ENCODE measurements around the gene ASAP3. TPM values are rescaled to one million over a fixed set of nuclear protein-coding genes. Genes with fewer than 3 reads are reported as not detected.

Gene ASAP3
- total and polyA plus RNA-seq, 2 of the 13 experiments (the other 11 are each of a cell fraction or from before 2014, with no cell fraction given): 32.6 to 37.0 TPM

DNA sequence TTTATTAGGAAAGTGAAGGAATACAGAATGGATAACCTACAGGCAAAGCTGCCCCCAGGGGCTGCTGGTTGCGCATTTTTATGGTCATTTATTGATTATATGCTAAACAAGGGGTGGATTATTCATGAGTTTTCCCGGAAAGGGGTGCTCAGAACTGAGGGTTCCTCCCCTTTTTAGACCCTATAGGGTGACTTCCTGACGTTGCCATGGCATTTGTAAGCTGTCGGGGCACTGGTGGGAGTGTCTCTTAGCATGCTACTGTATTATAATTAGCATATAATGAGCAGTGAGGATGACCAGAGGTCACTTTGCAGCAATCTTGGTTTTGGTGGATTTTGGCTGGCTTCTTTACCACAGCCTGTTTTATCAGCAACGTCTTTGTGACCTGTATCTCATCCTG is 5.9 kb upstream of the ASAP3 start:
- in situ Hi-C loops (cut with HindIII; ENCODE audit: extremely low pct_ligation_motif_present, low pct_unique_long_range_greater_than_20kb) (no loop called here), intact Hi-C loops (cut with micrococcal nuclease; ENCODE audit: unreplicated experiment) (no loop called here)
- H3K4me1 ChIP-seq (ENCODE audit: insufficient read depth, low read length): peaks cover 29% of the 10 kb centered on the region
- H3K4me3 ChIP-seq (replicated peaks in 1 of 3; ENCODE audit: insufficient read depth in 1 of 3, low read depth in 2 of 3, low read length in 3 of 3): no peak overlapping the region
- no peak overlapping the region for H3K27ac ChIP-seq (ENCODE audit: extremely low read length, insufficient read depth, low read length)
- FAIRE-seq (no peak), DNase-seq (ENCODE audit: low spot score) (no peak), ATAC-seq (no peak)
- H3K79me2 ChIP-seq (ENCODE audit: insufficient read depth, low read length): no peaks in the 10 kb centered on the region
- no peak overlapping the region for H3K4me2 ChIP-seq (ENCODE audit: low read depth, low read length)
- H3K9ac ChIP-seq (ENCODE audit: insufficient read depth, low read depth, low read length): no peak overlapping the region
- H3K9me3 ChIP-seq (ENCODE audit: low read length): no peaks in the 10 kb centered on the region
- H4K20me1 ChIP-seq (ENCODE audit: insufficient read depth, low read length): no peaks in the 10 kb centered on the region
- POLR2A ChIA-PET: no interaction called here
- H3K27me3 ChIP-seq (ENCODE audit: control insufficient read depth in 1 of 2, insufficient read depth in 2 of 2, low read length in 2 of 2): peaks cover 1 to 3% of the 10 kb centered on the region in 2 experiments; a peak in 3 of 5 replicates
- no TSS peak for BruUV-seq (replicated peaks)
- 24% methylated on average over 4 of the region's 5 CpGs for WGBS (ENCODE audit: low lambda C conversion rate)
- no peaks in the 10 kb centered on the region for H3K36me3 ChIP-seq (replicated peaks in 1 of 2; ENCODE audit: control insufficient read depth in 1 of 2, insufficient read depth in 2 of 2, low read length in 2 of 2)
- CTCF ChIA-PET (ENCODE audit: low intra/inter-chr PET ratio, low total read pairs): no interaction called here
- H2AFZ ChIP-seq (ENCODE audit: low read length): no peak overlapping the region
- TF ChIP-seq ATF1 (CRISPR knock-in tag; IDR thresholded peaks at IDR 0.05) (no peak), MAZ (IDR thresholded peaks at IDR 0.05; ENCODE audit: borderline replicate concordance, low read depth, low read length) (no peak), MAZ (CRISPR knock-in tag; IDR thresholded peaks at IDR 0.05; ENCODE audit: low read depth) (no peak), XBP1 (CRISPR knock-in tag; IDR thresholded peaks at IDR 0.05) (no peak), REL (CRISPR knock-in tag; conservative IDR thresholded peaks at IDR 0.05) (no peak), ARNTL (CRISPR knock-in tag; IDR thresholded peaks at IDR 0.05) (no peak), ZSCAN25 (CRISPR knock-in tag; IDR thresholded peaks at IDR 0.05) (no peak), ZNF790 (CRISPR knock-in tag; IDR thresholded peaks at IDR 0.05; ENCODE audit: borderline replicate concordance) (no peak), SMAD9 (CRISPR knock-in tag; IDR thresholded peaks at IDR 0.05) (no peak), SMAD3 (CRISPR knock-in tag; IDR thresholded peaks at IDR 0.05) (no peak)
- TF ChIP-seq, protein P1, sequence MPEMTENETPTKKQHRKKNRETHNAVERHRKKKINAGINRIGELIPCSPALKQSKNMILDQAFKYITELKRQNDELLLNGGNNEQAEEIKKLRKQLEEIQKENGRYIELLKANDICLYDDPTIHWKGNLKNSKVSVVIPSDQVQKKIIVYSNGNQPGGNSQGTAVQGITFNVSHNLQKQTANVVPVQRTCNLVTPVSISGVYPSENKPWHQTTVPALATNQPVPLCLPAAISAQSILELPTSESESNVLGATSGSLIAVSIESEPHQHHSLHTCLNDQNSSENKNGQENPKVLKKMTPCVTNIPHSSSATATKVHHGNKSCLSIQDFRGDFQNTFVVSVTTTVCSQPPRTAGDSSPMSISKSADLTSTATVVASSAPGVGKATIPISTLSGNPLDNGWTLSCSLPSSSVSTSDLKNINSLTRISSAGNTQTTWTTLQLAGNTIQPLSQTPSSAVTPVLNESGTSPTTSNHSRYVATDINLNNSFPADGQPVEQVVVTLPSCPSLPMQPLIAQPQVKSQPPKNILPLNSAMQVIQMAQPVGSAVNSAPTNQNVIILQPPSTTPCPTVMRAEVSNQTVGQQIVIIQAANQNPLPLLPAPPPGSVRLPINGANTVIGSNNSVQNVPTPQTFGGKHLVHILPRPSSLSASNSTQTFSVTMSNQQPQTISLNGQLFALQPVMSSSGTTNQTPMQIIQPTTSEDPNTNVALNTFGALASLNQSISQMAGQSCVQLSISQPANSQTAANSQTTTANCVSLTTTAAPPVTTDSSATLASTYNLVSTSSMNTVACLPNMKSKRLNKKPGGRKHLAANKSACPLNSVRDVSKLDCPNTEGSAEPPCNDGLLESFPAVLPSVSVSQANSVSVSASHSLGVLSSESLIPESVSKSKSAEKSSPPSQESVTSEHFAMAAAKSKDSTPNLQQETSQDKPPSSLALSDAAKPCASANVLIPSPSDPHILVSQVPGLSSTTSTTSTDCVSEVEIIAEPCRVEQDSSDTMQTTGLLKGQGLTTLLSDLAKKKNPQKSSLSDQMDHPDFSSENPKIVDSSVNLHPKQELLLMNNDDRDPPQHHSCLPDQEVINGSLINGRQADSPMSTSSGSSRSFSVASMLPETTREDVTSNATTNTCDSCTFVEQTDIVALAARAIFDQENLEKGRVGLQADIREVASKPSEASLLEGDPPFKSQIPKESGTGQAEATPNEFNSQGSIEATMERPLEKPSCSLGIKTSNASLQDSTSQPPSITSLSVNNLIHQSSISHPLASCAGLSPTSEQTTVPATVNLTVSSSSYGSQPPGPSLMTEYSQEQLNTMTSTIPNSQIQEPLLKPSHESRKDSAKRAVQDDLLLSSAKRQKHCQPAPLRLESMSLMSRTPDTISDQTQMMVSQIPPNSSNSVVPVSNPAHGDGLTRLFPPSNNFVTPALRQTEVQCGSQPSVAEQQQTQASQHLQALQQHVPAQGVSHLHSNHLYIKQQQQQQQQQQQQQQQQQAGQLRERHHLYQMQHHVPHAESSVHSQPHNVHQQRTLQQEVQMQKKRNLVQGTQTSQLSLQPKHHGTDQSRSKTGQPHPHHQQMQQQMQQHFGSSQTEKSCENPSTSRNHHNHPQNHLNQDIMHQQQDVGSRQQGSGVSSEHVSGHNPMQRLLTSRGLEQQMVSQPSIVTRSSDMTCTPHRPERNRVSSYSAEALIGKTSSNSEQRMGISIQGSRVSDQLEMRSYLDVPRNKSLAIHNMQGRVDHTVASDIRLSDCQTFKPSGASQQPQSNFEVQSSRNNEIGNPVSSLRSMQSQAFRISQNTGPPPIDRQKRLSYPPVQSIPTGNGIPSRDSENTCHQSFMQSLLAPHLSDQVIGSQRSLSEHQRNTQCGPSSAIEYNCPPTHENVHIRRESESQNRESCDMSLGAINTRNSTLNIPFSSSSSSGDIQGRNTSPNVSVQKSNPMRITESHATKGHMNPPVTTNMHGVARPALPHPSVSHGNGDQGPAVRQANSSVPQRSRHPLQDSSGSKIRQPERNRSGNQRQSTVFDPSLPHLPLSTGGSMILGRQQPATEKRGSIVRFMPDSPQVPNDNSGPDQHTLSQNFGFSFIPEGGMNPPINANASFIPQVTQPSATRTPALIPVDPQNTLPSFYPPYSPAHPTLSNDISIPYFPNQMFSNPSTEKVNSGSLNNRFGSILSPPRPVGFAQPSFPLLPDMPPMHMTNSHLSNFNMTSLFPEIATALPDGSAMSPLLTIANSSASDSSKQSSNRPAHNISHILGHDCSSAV (CRISPR knock-in tag; IDR thresholded peaks at IDR 0.05; ENCODE audit: borderline replicate concordance): no peak
- TF ChIP-seq, protein P2, sequence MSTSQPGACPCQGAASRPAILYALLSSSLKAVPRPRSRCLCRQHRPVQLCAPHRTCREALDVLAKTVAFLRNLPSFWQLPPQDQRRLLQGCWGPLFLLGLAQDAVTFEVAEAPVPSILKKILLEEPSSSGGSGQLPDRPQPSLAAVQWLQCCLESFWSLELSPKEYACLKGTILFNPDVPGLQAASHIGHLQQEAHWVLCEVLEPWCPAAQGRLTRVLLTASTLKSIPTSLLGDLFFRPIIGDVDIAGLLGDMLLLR (CRISPR knock-in tag; IDR thresholded peaks at IDR 0.05): no peak
- TF ChIP-seq, protein P3, sequence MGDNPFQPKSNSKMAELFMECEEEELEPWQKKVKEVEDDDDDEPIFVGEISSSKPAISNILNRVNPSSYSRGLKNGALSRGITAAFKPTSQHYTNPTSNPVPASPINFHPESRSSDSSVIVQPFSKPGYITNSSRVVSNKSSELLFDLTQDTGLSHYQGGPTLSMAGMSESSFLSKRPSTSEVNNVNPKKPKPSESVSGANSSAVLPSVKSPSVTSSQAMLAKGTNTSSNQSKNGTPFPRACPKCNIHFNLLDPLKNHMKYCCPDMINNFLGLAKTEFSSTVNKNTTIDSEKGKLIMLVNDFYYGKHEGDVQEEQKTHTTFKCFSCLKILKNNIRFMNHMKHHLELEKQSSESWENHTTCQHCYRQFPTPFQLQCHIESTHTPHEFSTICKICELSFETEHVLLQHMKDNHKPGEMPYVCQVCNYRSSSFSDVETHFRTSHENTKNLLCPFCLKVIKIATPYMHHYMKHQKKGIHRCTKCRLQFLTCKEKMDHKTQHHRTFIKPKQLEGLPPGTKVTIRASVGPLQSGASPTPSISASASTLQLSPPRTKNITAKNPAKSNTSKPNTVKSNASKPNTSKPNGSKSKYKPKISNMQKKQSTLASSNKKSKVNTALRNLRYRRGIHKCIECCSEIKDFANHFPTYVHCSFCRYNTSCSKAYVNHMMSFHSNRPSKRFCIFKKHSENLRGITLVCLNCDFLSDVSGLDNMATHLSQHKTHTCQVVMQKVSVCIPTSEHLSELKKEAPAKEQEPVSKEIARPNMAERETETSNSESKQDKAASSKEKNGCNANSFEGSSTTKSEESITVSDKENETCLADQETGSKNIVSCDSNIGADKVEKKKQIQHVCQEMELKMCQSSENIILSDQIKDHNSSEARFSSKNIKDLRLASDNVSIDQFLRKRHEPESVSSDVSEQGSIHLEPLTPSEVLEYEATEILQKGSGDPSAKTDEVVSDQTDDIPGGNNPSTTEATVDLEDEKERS (CRISPR knock-in tag; IDR thresholded peaks at IDR 0.05): no peak

Data from HepG2 (cell line).